Measurements from ENCODE around the gene DNMBP.
"Not testable (repeated sequence)": the region's sequence is repeated elsewhere in the genome, so short reads cannot be mapped to it uniquely, and the experiment has no call there.

Gene DNMBP

GRCh38 chr10:99920901-99921300 lies 88.8 kb downstream of the DNMBP start:
- TF ChIP-seq TAF1 (IDR thresholded peaks at IDR 0.05; ENCODE audit: borderline replicate concordance, low read depth, low read length): no peak
- no peak for TF ChIP-seq POLR2AphosphoS5 (IDR thresholded peaks at IDR 0.05; ENCODE audit: low read depth, low read length)
- no peak for TF ChIP-seq POLR2A (IDR thresholded peaks at IDR 0.05; ENCODE audit: low read depth, low read length)
- no peak for FAIRE-seq
- no peak for DNase-seq (ENCODE audit: insufficient read length)

DNA sequence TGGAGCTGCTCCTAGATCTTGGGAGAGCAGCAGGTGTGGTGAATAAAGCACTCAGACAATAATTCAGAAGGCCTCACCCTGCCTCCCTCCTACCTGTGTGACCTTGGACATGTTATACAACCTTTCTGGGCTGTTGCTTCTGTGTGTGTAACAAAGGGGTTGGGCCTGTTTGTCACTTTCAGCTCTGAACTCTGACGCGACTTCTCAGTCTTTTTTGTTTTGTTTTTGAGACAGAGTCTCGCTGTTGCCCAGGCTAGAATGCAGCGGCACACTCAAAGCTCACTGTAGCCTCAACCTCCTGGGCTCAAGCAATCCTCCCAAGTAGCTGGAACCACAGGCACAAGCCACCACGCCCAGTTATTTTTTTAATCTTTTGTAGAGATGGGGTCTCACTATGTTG lies 89.3 kb downstream of the DNMBP start:
- DNase-seq (ENCODE audit: insufficient read length) (no peak), FAIRE-seq (no peak)
- TF ChIP-seq TAF1 (IDR thresholded peaks at IDR 0.05; ENCODE audit: borderline replicate concordance, low read depth, low read length) (no peak), POLR2AphosphoS5 (IDR thresholded peaks at IDR 0.05; ENCODE audit: low read depth, low read length) (no peak), POLR2A (IDR thresholded peaks at IDR 0.05; ENCODE audit: low read depth, low read length) (no peak)

GRCh38 chr10:99917963-99918825 lies 91.6 kb downstream of the DNMBP start:
- FAIRE-seq (no peak), DNase-seq (ENCODE audit: insufficient read length) (no peak)
- TF ChIP-seq POLR2AphosphoS5 (IDR thresholded peaks at IDR 0.05; ENCODE audit: low read depth, low read length): no peak
- TF ChIP-seq POLR2A (IDR thresholded peaks at IDR 0.05; ENCODE audit: low read depth, low read length): no peak
- no peak for TF ChIP-seq TAF1 (IDR thresholded peaks at IDR 0.05; ENCODE audit: borderline replicate concordance, low read depth, low read length)

- TF ChIP-seq TAF1 (IDR thresholded peaks at IDR 0.05; ENCODE audit: borderline replicate concordance, low read depth, low read length) (no peak), POLR2AphosphoS5 (IDR thresholded peaks at IDR 0.05; ENCODE audit: low read depth, low read length) (no peak), POLR2A (IDR thresholded peaks at IDR 0.05; ENCODE audit: low read depth, low read length) (no peak)
- DNase-seq (ENCODE audit: insufficient read length): no peak
- no peak for FAIRE-seq
Measured at GRCh38 chr10:99916776-99917175, 93.0 kb downstream of the DNMBP start.

GRCh38 chr10:99915414-99915813 lies 94.3 kb downstream of the DNMBP start:
- DNase-seq (ENCODE audit: insufficient read length) (no peak), FAIRE-seq (no peak)
- TF ChIP-seq POLR2A (IDR thresholded peaks at IDR 0.05; ENCODE audit: low read depth, low read length) (no peak), POLR2AphosphoS5 (IDR thresholded peaks at IDR 0.05; ENCODE audit: low read depth, low read length) (no peak)

DNA sequence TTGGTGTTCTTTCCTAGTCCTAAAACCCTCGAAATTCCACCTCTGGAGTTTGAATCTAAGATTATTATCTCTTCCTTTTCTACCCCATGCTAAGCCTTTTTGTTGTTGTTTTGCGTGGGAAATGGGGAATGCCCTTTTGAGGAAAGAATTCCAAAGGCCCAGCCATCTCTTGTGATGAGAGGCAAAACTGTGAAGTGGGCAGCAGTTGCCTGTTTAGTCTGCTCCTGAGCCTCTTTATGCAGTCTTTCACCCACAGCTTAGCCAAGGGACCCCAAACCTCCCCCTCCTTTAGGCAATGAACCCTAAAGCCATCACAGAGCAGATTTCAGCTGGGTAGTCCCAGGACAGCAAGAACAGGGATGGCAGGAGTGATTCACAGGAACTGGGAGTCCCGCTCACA lies 95.5 kb downstream of the DNMBP start:
- FAIRE-seq: no peak
- no peak for DNase-seq (ENCODE audit: insufficient read length)
- TF ChIP-seq POLR2A (IDR thresholded peaks at IDR 0.05; ENCODE audit: low read depth, low read length) (no peak), TAF1 (IDR thresholded peaks at IDR 0.05; ENCODE audit: borderline replicate concordance, low read depth, low read length) (no peak), POLR2AphosphoS5 (IDR thresholded peaks at IDR 0.05; ENCODE audit: low read depth, low read length) (no peak)

GRCh38 chr10:99913831-99914235 lies 95.9 kb downstream of the DNMBP start:
- FAIRE-seq (no peak), DNase-seq (ENCODE audit: insufficient read length) (no peak)
- TF ChIP-seq TAF1 (IDR thresholded peaks at IDR 0.05; ENCODE audit: borderline replicate concordance, low read depth, low read length): no peak
- no peak for TF ChIP-seq POLR2AphosphoS5 (IDR thresholded peaks at IDR 0.05; ENCODE audit: low read depth, low read length)
- TF ChIP-seq POLR2A (IDR thresholded peaks at IDR 0.05; ENCODE audit: low read depth, low read length): no peak

DNA sequence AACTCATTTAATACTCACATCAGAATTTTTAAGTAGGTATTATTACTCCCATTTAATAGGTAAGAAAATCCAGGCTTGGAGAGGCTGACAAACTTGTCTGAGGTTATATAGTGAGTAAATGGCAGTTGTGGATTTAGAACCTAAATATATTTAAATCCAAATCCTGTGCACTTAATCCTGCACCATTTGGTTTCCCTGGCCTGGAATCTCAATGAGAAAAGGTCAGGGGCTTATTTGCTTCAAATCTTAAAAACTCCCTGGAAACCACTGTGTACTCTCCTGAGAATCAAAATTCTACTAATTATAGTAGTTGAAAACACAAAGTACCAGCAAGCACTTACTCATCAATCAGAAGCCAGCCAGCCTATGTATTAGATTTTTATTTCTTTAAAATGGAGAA lies 97.7 kb downstream of the DNMBP start:
- no peak for FAIRE-seq
- TF ChIP-seq POLR2A (IDR thresholded peaks at IDR 0.05; ENCODE audit: low read depth, low read length) (no peak), TAF1 (IDR thresholded peaks at IDR 0.05; ENCODE audit: borderline replicate concordance, low read depth, low read length) (no peak), POLR2AphosphoS5 (IDR thresholded peaks at IDR 0.05; ENCODE audit: low read depth, low read length) (no peak)
- no peak for DNase-seq (ENCODE audit: insufficient read length)

DNA sequence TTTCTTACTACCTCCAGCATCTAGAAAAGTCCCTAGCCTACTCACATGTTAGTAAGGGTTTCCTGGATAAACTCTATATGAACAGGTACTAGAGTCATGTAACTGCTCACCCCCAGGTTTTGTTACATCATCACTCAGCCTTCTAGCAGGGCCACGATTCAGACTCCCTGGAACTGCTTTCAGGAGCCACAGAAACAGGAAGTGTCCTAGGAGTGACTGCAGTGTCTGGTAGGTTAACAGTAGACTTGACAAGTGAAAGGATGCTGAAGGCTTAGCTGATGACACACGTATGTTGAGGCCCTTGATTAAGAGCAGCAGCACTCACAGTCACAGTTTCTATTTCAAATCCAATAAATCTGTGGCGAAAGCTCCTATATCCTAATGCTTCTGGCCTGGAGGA lies 101.2 kb downstream of the DNMBP start:
- DNase-seq (ENCODE audit: insufficient read length) (no peak), FAIRE-seq (no peak)
- TF ChIP-seq POLR2AphosphoS5 (IDR thresholded peaks at IDR 0.05; ENCODE audit: low read depth, low read length): no peak
- TF ChIP-seq POLR2A (IDR thresholded peaks at IDR 0.05; ENCODE audit: low read depth, low read length): no peak
- TF ChIP-seq TAF1 (IDR thresholded peaks at IDR 0.05; ENCODE audit: borderline replicate concordance, low read depth, low read length): no peak

- TF ChIP-seq POLR2A (IDR thresholded peaks at IDR 0.05; ENCODE audit: low read depth, low read length): no peak
- TF ChIP-seq TAF1 (IDR thresholded peaks at IDR 0.05; ENCODE audit: borderline replicate concordance, low read depth, low read length): no peak
- no peak for TF ChIP-seq POLR2AphosphoS5 (IDR thresholded peaks at IDR 0.05; ENCODE audit: low read depth, low read length)
- DNase-seq (ENCODE audit: insufficient read length) (no peak), FAIRE-seq (no peak)
Measured at GRCh38 chr10:99906470-99906869, 103.3 kb downstream of the DNMBP start.

DNA sequence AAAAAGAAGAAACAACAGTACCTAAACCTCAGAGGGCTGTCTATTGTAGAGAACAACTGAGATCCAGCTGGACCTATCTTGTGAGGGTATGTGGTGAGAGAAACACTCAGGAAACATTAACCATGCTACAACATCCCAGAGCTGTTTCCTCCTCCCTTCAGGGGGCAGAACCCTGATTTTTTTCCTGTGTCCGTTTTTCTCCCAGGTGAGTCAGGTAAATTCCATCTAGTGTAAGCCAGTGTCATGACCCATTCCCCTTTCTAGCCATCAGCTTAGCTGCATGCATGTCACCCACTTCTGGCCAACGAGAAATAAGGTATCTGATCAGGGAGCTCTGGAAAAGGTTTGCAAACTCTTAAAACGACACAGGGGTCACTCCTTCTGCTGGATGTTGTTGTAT lies 103.8 kb downstream of the DNMBP start:
- no peak for DNase-seq (ENCODE audit: insufficient read length)
- TF ChIP-seq POLR2A (IDR thresholded peaks at IDR 0.05; ENCODE audit: low read depth, low read length) (no peak), POLR2AphosphoS5 (IDR thresholded peaks at IDR 0.05; ENCODE audit: low read depth, low read length) (no peak), TAF1 (IDR thresholded peaks at IDR 0.05; ENCODE audit: borderline replicate concordance, low read depth, low read length) (no peak)
- no peak for FAIRE-seq

GRCh38 chr10:99895867-99896266 lies 113.9 kb downstream of the DNMBP start:
- TF ChIP-seq POLR2AphosphoS5 (IDR thresholded peaks at IDR 0.05; ENCODE audit: low read depth, low read length): no peak
- TF ChIP-seq TAF1 (IDR thresholded peaks at IDR 0.05; ENCODE audit: borderline replicate concordance, low read depth, low read length): no peak
- no peak for TF ChIP-seq POLR2A (IDR thresholded peaks at IDR 0.05; ENCODE audit: low read depth, low read length)
- FAIRE-seq (no peak), DNase-seq (ENCODE audit: insufficient read length) (no peak)

GRCh38 chr10:99895066-99895465 lies 114.7 kb downstream of the DNMBP start:
- not testable (repeated sequence) for DNase-seq (ENCODE audit: insufficient read length); FAIRE-seq
